ENCODE data around the gene SYT9. TPM values are rescaled to one million over a fixed set of nuclear protein-coding genes. Genes with fewer than 3 reads are reported as not detected.

Gene SYT9
- total RNA-seq, 1 donor from 2014 or later: 0.52 TPM

DNA sequence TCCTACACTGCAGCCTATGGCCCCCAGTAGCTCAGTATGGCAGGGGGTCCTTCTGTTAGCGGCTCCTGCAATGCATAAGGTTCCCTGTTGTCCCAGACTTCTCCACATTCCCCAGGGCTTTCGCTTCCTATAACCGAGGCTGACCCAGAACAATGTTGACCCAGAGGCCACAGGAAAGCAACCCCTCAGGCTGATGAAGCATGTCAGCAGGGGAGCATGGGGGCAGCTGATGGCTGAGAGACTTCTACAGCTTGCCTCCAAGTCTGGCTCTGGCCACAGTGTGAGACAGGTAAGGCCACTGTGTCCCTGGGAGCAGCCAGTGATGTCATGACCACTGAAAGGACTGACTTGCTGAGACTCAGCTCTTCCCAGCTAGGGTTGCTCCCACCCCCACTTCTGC is 249.5 kb downstream of the SYT9 start:
- no peaks in the 10 kb centered on the region for H3K9me3 ChIP-seq (ENCODE audit: control insufficient read depth in 3 of 3, low read length in 3 of 3)
- no peak overlapping the region for H3K9ac ChIP-seq (ENCODE audit: low read depth in 1 of 3, low read length in 3 of 3)
- no peaks in the 10 kb centered on the region for H3K4me1 ChIP-seq (ENCODE audit: control insufficient read depth in 3 of 3, insufficient read depth in 3 of 3, low read length in 3 of 3)
- no peaks in the 10 kb centered on the region for H3K27me3 ChIP-seq (ENCODE audit: control insufficient read depth in 3 of 3, insufficient read depth in 3 of 3, low read length in 3 of 3)
- no peak overlapping the region for H3K27ac ChIP-seq (ENCODE audit: low read depth, low read length)
- H3K36me3 ChIP-seq (ENCODE audit: control insufficient read depth in 3 of 3, insufficient read depth in 3 of 3, low read length in 3 of 3): peaks cover 0 to 6% (median 3%) of the 10 kb centered on the region in 3 donors
- H3K4me3 ChIP-seq (ENCODE audit: low read length in 3 of 3): no peak overlapping the region

DNA sequence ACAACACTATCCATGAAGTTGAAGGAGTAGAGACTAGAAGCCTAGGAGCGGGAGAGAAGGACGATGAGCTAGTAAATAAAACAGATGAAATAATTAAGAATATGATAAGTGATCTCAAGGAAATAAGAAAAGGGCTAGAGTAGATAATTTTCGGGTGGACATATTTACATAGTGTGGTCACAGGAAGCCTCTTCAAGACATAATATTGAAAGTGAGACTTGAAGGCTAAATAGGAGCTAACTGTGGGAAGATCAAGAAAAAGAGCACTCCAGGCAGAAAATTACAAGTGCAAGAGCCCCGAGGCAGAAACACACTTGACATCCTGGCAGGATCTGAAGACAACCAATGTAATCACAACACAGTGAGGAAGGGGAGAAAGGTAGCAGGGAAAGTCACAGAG is 250.2 kb downstream of the SYT9 start:
- H3K36me3 ChIP-seq (ENCODE audit: control insufficient read depth in 3 of 3, insufficient read depth in 3 of 3, low read length in 3 of 3): peaks cover 0 to 6% (median 3%) of the 10 kb centered on the region in 3 donors
- H3K27me3 ChIP-seq (ENCODE audit: control insufficient read depth in 3 of 3, insufficient read depth in 3 of 3, low read length in 3 of 3): no peaks in the 10 kb centered on the region
- no peak overlapping the region for H3K9ac ChIP-seq (ENCODE audit: low read depth in 1 of 3, low read length in 3 of 3)
- H3K4me1 ChIP-seq (ENCODE audit: control insufficient read depth in 3 of 3, insufficient read depth in 3 of 3, low read length in 3 of 3): no peaks in the 10 kb centered on the region
- no peak overlapping the region for H3K27ac ChIP-seq (ENCODE audit: low read depth, low read length)
- H3K4me3 ChIP-seq (ENCODE audit: low read length in 3 of 3): no peak overlapping the region
- no peaks in the 10 kb centered on the region for H3K9me3 ChIP-seq (ENCODE audit: control insufficient read depth in 3 of 3, low read length in 3 of 3)

DNA sequence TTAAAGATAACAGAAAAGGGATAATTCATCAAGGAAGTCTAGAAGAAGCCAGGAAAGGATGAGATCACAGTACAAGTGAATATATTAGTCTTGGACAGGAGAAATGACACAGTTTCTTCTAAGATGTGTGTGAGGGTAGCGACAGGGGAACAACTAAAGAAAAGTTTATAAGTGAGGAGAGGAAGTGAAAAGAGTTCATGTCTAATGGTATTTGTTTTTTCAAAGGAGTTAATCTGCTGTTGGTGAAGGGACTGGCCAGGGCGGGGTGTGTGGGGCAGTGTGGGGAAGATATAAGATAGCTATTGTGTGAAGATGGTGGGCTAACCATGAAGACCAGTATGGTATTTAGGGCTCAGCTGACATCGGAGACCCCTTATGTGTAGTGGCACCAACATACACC is 254.5 kb downstream of the SYT9 start:
- H3K27ac ChIP-seq (ENCODE audit: low read depth, low read length): no peak overlapping the region
- H3K9me3 ChIP-seq (ENCODE audit: control insufficient read depth in 3 of 3, low read length in 3 of 3): no peaks in the 10 kb centered on the region
- H3K4me1 ChIP-seq (ENCODE audit: control insufficient read depth in 3 of 3, insufficient read depth in 3 of 3, low read length in 3 of 3): peaks cover 5 to 13% (median 6%) of the 10 kb centered on the region in 3 donors
- peaks cover 0 to 6% (median 3%) of the 10 kb centered on the region in 3 donors for H3K36me3 ChIP-seq (ENCODE audit: control insufficient read depth in 3 of 3, insufficient read depth in 3 of 3, low read length in 3 of 3)
- H3K4me3 ChIP-seq (ENCODE audit: low read length in 3 of 3): no peak overlapping the region
- H3K27me3 ChIP-seq (ENCODE audit: control insufficient read depth in 3 of 3, insufficient read depth in 3 of 3, low read length in 3 of 3): no peaks in the 10 kb centered on the region
- H3K9ac ChIP-seq (ENCODE audit: low read depth in 1 of 3, low read length in 3 of 3): no peak overlapping the region

DNA sequence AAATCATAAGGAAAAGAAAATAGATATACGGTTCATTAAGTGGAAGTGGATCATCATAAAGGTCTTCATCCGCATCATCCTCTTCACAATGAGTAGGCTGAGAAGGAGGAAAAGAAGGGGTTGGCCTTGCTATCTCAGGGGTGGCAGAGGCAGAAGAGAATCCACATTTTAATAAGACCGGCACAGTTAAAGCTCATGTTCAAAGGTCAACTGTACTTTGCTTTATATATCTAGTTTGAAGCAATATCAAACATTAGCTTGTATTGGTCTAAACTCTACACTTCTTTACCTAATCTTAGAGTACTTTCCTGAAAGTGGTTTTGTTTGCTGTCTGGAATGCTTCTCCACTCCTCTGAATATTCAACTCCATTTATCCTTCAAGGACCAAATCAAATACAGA is 256.4 kb downstream of the SYT9 start:
- Histone ChIP-seq H3K9ac (ENCODE audit: low read depth in 1 of 3, low read length in 3 of 3) (no peak overlapping the region), H3K27ac (ENCODE audit: low read depth, low read length) (no peak overlapping the region), H3K4me3 (ENCODE audit: low read length in 3 of 3) (no peak overlapping the region), H3K9me3 (ENCODE audit: control insufficient read depth in 3 of 3, low read length in 3 of 3) (no peaks in the 10 kb centered on the region), H3K36me3 (ENCODE audit: control insufficient read depth in 3 of 3, insufficient read depth in 3 of 3, low read length in 3 of 3) (peaks cover 0 to 6% (median 3%) of the 10 kb centered on the region in 3 donors), H3K4me1 (ENCODE audit: control insufficient read depth in 3 of 3, insufficient read depth in 3 of 3, low read length in 3 of 3) (peaks cover 20 to 32% (median 22%) of the 10 kb centered on the region in 3 donors), H3K27me3 (ENCODE audit: control insufficient read depth in 3 of 3, insufficient read depth in 3 of 3, low read length in 3 of 3) (no peaks in the 10 kb centered on the region)

DNA sequence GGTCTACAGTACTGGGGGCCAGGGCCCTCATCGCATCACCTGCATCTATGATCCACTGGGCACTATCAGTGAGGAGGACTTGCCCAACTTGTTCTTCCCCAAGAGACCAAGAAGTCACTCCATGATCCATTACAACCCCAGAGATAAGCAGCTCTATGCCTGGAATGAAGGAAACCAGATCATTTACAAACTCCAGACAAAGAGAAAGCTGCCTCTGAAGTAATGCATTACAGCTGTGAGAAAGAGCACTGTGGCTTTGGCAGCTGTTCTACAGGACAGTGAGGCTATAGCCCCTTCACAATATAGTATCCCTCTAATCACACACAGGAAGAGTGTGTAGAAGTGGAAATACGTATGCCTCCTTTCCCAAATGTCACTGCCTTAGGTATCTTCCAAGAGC is 258.3 kb downstream of the SYT9 start:
- no peak overlapping the region for H3K9ac ChIP-seq (ENCODE audit: low read depth in 1 of 3, low read length in 3 of 3)
- H3K27me3 ChIP-seq (ENCODE audit: control insufficient read depth in 3 of 3, insufficient read depth in 3 of 3, low read length in 3 of 3): no peaks in the 10 kb centered on the region
- H3K36me3 ChIP-seq (ENCODE audit: control insufficient read depth in 3 of 3, insufficient read depth in 3 of 3, low read length in 3 of 3): no peaks in the 10 kb centered on the region
- peaks cover 25 to 42% (median 30%) of the 10 kb centered on the region in 3 donors for H3K4me1 ChIP-seq (ENCODE audit: control insufficient read depth in 3 of 3, insufficient read depth in 3 of 3, low read length in 3 of 3)
- no peaks in the 10 kb centered on the region for H3K9me3 ChIP-seq (ENCODE audit: control insufficient read depth in 3 of 3, low read length in 3 of 3)
- H3K27ac ChIP-seq (ENCODE audit: low read depth, low read length): peak overlapping the region; percentile 1
- H3K4me3 ChIP-seq (ENCODE audit: low read length in 3 of 3): no peak overlapping the region

DNA sequence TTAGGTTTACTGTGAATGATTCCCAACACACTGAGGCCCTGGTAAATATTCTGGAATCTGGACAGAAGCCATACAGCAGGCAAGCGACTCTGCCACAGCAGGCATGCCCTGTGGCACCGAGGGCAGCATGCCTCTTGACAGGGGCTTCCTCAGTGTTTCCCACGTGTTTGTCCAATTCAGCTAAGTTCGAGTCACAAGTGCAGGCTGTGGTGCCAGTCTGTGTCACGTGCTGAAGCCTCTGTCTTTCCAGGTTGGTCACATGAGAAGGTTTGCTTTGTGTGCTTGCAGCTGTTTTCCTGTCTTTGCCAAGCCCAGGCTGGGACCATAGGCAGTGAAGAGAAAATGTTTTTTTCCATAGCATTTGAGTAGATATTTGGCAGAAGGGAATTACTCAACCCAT is 259.7 kb downstream of the SYT9 start:
- Histone ChIP-seq H3K9me3 (ENCODE audit: control insufficient read depth in 3 of 3, low read length in 3 of 3) (no peaks in the 10 kb centered on the region), H3K27me3 (ENCODE audit: control insufficient read depth in 3 of 3, insufficient read depth in 3 of 3, low read length in 3 of 3) (no peaks in the 10 kb centered on the region), H3K4me3 (ENCODE audit: low read length in 3 of 3) (peak overlapping the region in 2 of 3 donors; percentile 81 to 91), H3K9ac (ENCODE audit: low read depth in 1 of 3, low read length in 3 of 3) (peak overlapping the region; percentile 84 to 94 (median 93)), H3K4me1 (ENCODE audit: control insufficient read depth in 3 of 3, insufficient read depth in 3 of 3, low read length in 3 of 3) (peaks cover 25 to 52% (median 32%) of the 10 kb centered on the region in 3 donors), H3K27ac (ENCODE audit: low read depth, low read length) (peak overlapping the region; percentile 97), H3K36me3 (ENCODE audit: control insufficient read depth in 3 of 3, insufficient read depth in 3 of 3, low read length in 3 of 3) (no peaks in the 10 kb centered on the region)

DNA sequence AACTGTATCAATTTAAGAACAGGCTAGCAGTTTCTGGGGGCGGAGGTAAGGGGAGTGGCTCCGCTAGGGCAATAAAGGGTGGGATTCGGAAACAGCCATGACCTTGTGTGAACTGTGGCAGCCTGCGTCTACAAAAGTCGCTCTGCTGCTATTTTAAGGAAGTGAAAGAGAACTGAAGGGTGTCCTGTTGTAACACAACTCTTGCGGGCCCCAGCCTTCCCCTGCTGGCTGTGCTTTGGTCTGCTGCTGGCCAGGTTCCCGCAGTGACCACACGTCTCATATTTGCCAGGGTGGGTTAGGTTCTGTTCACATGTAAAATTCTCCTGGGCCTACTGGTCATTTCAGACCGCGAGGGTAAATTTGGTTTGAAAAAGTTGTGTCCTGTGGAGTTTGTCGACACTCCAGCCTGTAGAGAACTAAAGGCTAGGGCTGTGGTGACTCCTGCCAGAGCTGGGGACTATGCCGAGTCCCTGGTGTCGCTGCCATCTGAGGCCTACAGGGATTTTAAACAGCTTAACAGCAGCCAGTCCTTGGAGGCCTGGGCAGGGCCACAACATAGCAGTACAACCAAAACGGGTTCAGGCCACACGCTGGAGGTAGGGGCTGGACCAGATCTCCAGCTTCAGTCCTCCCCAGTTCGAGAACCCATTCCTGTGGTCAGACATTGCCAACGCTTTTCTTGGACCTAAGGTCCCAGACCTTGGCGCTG is 261.0 kb downstream of the SYT9 start:
- Histone ChIP-seq H3K36me3 (ENCODE audit: control insufficient read depth in 3 of 3, insufficient read depth in 3 of 3, low read length in 3 of 3) (no peaks in the 10 kb centered on the region), H3K27ac (ENCODE audit: low read depth, low read length) (peak overlapping the region; percentile 97), H3K9me3 (ENCODE audit: control insufficient read depth in 3 of 3, low read length in 3 of 3) (no peaks in the 10 kb centered on the region), H3K4me1 (ENCODE audit: control insufficient read depth in 3 of 3, insufficient read depth in 3 of 3, low read length in 3 of 3) (peaks cover 25 to 52% (median 35%) of the 10 kb centered on the region in 3 donors), H3K27me3 (ENCODE audit: control insufficient read depth in 3 of 3, insufficient read depth in 3 of 3, low read length in 3 of 3) (no peaks in the 10 kb centered on the region), H3K9ac (ENCODE audit: low read depth in 1 of 3, low read length in 3 of 3) (peak overlapping the region; percentile 84 to 94 (median 93)), H3K4me3 (ENCODE audit: low read length in 3 of 3) (peak overlapping the region; percentile 81 to 92 (median 91))

DNA sequence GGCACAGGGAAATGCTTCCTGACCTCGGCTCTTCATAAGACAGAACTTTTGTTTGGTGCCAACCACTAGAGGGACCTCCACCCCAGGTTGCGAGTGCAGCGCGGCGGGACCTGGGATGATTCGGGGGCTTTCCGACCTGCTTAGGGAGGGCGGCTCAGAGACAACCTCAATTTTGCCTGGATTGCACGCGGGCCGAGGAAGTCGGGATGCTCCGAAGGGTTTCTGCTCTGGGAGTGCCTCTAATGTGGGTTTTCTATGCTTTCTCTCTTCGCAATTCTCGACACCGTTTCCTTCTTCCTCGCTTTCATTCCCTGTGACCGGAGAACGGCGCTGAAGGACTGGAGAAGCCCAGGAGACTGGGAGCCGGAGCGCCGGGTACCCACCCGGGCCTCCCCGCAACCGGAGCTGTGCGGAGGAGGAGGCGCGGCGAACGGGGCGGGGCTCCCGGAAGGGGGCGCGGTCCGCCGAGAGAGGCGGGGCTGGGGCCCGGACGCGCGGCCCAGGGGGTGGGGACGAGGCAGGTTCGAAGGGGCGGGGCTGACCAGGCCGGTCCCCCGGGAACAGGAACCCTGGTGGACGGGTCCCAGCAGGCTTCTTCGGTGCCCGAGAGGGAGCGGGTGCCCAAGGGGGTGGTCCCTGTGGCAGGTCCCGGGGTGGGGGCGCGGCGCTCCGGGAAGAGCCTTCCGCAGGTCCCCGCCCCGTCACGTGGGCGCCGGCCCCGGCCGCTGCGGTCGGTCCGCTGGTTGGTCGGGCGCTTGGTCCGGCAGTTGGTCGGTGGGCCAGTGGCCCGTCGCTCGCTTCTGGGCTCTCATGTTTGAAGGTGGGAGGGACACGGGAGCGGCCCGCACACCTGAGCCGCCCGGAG is 261.8 kb downstream of the SYT9 start, which contains the start of gene PPFIBP2:
PPFIBP2 (plus strand) TSS at position 766 of the 865 bp plus-strand sequence. CDS start 35,477 bp downstream, outside the sequence.
- Histone ChIP-seq H3K9me3 (ENCODE audit: control insufficient read depth in 3 of 3, low read length in 3 of 3) (no peaks in the 10 kb centered on the region), H3K4me1 (ENCODE audit: control insufficient read depth in 3 of 3, insufficient read depth in 3 of 3, low read length in 3 of 3) (peaks cover 25 to 52% (median 35%) of the 10 kb centered on the region in 3 donors), H3K4me3 (ENCODE audit: low read length in 3 of 3) (peak within 1 kb of the TSS; percentile 87 to 92 (median 91)), H3K27ac (ENCODE audit: low read depth, low read length) (peak within 1 kb of the TSS; percentile 97), H3K9ac (ENCODE audit: low read depth in 1 of 3, low read length in 3 of 3) (peak within 1 kb of the TSS; percentile 84 to 94 (median 93)), H3K27me3 (ENCODE audit: control insufficient read depth in 3 of 3, insufficient read depth in 3 of 3, low read length in 3 of 3) (no peaks in the 10 kb centered on the region), H3K36me3 (ENCODE audit: control insufficient read depth in 3 of 3, insufficient read depth in 3 of 3, low read length in 3 of 3) (no peaks in the 10 kb centered on the region)

DNA sequence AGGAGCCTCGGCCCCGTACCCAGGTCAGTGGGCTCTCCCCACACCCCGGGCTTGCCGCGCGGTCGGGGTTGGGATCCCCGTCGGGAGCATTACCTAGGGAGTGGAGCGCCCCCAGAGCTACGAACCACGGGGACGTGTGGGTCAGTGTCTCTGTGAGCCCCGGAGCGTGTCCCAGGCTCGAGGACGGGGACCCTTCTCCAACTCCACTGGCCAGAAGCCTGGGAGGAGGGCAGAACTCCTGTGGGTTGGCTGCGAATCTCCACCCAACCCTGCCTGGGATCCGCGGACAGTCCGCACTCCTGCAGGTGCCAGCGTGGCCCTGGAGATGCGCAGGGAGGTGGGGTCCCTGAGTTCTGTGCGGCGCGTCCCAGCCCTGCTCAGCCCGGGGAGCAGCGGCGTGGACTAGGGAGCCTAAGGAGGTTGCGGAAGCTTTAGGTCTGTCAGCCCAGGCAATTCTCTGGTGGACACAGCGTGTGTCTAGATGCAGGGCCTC is 262.4 kb downstream of the SYT9 start:
- Histone ChIP-seq H3K27me3 (ENCODE audit: control insufficient read depth in 3 of 3, insufficient read depth in 3 of 3, low read length in 3 of 3) (no peaks in the 10 kb centered on the region), H3K4me1 (ENCODE audit: control insufficient read depth in 3 of 3, insufficient read depth in 3 of 3, low read length in 3 of 3) (peaks cover 25 to 55% (median 35%) of the 10 kb centered on the region in 3 donors), H3K9ac (ENCODE audit: low read depth in 1 of 3, low read length in 3 of 3) (peak overlapping the region; percentile 84 to 94 (median 85)), H3K4me3 (ENCODE audit: low read length in 3 of 3) (peak overlapping the region; percentile 87 to 92 (median 91)), H3K27ac (ENCODE audit: low read depth, low read length) (peak overlapping the region; percentile 97), H3K36me3 (ENCODE audit: control insufficient read depth in 3 of 3, insufficient read depth in 3 of 3, low read length in 3 of 3) (no peaks in the 10 kb centered on the region), H3K9me3 (ENCODE audit: control insufficient read depth in 3 of 3, low read length in 3 of 3) (no peaks in the 10 kb centered on the region)

Data from skeletal muscle tissue (tissue), 4 donors.